Stomach (tissue), 4 donors: ENCODE data around the gene ATP11A.

Experiments used
- EP300 ChIP-seq: sonication (generic); formaldehyde crosslinking; IDR thresholded peaks from one replicate; pipeline ENCODE4 v1.6.1; 2017; ENCODE audit warnings: antibody characterized with exemption
- POLR2AphosphoS5 ChIP-seq, 3 donors: sonication (generic); formaldehyde crosslinking; IDR thresholded peaks; one replicate each; pipeline ENCODE4 v1.6.1; 2016; ENCODE audit warnings: antibody characterized with exemption in 3 of 3
- TF ChIP-seq, protein P1 (sequence below), 7 experiments: fragments of 450-650 bp in 4 of 7; fragments of 200-600 bp in 3 of 7; sonication (generic) in 3 of 7; IDR thresholded peaks; one replicate each; pipeline ENCODE4 v1.5.1; 2016 to 2019; ENCODE audit warnings: antibody characterized with exemption in 7 of 7, control low read depth in 2 of 7, mild to moderate bottlenecking in 1 of 7

DNA sequence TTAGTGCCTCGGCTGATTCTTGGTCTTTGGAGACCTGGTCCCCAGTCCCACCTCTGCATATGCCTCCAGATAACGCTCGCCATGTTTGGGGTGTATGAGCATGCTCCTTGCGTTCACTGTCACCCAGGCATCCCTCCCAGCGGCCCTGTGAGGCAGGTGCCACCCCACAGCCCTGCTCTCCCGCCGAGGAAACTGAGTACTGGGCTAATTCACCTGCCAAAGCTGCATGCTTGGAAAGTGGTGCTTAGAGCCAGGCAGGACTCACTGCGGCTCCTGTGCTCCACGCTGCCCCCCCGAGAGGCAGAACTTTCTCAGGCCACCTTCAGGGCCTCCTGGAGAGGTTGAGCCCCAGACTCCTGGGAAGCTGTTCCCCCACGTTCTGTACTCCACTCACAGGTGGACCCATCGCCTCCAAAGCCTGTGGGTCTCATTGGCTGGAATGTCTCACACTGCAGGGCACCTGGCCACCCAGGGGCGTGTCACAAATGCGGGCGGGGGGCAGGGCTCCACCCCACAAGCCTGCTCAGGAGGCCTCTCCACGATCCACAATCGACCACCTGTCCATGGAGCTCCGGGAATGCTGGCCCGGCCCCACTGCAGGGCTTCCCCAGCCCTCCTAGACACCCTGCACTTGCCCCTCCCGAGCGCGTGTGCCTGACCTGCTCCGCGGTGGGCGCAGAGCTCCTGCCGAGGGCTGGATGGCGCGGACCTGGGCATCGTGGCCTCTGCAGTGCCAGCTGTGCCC lies 64.6 kb downstream of the ATP11A start:
- TF ChIP-seq, protein P1, sequence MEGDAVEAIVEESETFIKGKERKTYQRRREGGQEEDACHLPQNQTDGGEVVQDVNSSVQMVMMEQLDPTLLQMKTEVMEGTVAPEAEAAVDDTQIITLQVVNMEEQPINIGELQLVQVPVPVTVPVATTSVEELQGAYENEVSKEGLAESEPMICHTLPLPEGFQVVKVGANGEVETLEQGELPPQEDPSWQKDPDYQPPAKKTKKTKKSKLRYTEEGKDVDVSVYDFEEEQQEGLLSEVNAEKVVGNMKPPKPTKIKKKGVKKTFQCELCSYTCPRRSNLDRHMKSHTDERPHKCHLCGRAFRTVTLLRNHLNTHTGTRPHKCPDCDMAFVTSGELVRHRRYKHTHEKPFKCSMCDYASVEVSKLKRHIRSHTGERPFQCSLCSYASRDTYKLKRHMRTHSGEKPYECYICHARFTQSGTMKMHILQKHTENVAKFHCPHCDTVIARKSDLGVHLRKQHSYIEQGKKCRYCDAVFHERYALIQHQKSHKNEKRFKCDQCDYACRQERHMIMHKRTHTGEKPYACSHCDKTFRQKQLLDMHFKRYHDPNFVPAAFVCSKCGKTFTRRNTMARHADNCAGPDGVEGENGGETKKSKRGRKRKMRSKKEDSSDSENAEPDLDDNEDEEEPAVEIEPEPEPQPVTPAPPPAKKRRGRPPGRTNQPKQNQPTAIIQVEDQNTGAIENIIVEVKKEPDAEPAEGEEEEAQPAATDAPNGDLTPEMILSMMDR (IDR thresholded peaks at IDR 0.05) = no peak
- TF ChIP-seq EP300 = no peak
- no peak for TF ChIP-seq POLR2AphosphoS5 (IDR thresholded peaks at IDR 0.05)
